ENCODE data around the gene EPAS1. TPM values are rescaled to one million over a fixed set of nuclear protein-coding genes. Genes with fewer than 3 reads are reported as not detected.
"Not testable (repeated sequence)": the region's sequence is repeated elsewhere in the genome, so short reads cannot be mapped to it uniquely, and the experiment has no call there.

Gene EPAS1
- total RNA-seq, 6 experiments from 2014 or later: 101 to 232 (median 170) TPM

DNA sequence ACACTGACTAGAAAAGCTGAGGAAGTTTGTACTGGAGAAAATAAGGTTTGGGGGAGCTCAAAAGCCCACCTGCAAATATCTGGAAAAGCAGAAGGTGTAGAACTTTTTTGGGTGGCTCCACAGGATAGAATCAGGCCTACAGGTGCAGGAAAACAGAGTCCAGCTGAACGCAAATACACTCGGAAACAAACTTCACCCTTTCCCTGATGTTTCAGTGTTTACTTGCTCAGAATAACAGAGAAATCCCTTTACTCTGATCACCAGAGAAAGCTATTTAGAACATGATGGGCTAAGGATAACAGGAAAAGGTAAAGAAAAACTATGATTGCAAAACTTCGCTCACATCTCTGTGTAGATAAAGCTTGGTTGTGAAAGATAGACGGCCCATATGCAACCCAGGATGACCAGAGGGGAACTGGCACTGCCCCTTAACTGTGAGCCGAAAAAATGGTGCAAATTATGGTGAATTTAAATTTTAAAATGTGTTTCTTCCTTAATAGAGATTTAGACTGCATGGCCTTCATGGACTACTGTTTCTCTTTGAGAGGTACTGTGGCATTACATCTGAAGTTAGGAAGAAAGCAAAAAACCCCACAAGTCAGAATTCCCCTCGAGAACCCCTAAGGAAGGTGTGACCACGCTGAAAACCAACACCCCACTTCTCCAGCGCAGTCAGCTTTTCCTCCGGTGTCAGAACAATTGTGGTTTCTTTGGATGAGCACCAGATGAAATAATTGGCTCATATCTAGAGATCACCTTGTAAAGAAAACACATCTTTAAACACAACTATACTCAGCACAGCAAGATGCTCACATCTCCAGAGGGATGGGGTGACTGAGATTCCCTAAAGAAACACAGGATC lies 97.7 kb downstream of the EPAS1 start:
- no peak for DNase-seq
- H3K4me1 ChIP-seq: peaks cover 0 to 9% (median 0%) of the 10 kb centered on the region in 4 donors
- 29% methylated on average over 9 of the region's 9 CpGs for WGBS (ENCODE audit: insufficient coverage, low coverage, low lambda C conversion rate, missing lambda C conversion rate)
- ATAC-seq: peak; percentile 65 to 76 (median 70)
- H3K9me3 ChIP-seq: no peaks in the 10 kb centered on the region
- H3K36me3 ChIP-seq: no peaks in the 10 kb centered on the region
- H3K4me3 ChIP-seq: no peak overlapping the region
- H3K27ac ChIP-seq: no peak overlapping the region
- intact Hi-C loops (cut with DNase I): no loop called here
- H3K27me3 ChIP-seq: no peaks in the 10 kb centered on the region
- TF ChIP-seq, protein P1, sequence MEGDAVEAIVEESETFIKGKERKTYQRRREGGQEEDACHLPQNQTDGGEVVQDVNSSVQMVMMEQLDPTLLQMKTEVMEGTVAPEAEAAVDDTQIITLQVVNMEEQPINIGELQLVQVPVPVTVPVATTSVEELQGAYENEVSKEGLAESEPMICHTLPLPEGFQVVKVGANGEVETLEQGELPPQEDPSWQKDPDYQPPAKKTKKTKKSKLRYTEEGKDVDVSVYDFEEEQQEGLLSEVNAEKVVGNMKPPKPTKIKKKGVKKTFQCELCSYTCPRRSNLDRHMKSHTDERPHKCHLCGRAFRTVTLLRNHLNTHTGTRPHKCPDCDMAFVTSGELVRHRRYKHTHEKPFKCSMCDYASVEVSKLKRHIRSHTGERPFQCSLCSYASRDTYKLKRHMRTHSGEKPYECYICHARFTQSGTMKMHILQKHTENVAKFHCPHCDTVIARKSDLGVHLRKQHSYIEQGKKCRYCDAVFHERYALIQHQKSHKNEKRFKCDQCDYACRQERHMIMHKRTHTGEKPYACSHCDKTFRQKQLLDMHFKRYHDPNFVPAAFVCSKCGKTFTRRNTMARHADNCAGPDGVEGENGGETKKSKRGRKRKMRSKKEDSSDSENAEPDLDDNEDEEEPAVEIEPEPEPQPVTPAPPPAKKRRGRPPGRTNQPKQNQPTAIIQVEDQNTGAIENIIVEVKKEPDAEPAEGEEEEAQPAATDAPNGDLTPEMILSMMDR (IDR thresholded peaks at IDR 0.05): no peak
- TF ChIP-seq POLR2A (IDR thresholded peaks at IDR 0.05): no peak

DNA sequence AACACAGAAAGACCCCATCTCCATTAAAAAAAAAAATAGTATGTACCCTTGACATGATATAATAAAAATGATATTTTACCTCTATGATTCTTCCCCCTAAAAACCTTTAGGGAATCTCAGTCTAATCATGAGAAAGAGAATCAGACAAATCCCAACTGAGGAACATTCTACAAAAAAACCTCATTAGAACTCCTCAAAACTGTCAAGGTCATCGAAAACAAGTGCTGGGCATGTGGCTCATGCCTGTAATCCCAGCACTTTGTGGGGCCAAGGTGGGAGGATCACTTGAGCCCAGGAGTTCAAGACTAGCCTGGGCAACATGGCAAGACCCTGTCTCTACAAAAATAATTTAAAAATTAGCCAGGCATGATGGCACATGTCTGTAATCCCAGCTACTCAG lies 98.5 kb downstream of the EPAS1 start:
- H3K27me3 ChIP-seq; intact Hi-C loops (cut with DNase I); H3K36me3 ChIP-seq; H3K9me3 ChIP-seq; H3K4me3 ChIP-seq; H3K4me1 ChIP-seq; H3K27ac ChIP-seq; ATAC-seq; DNase-seq: not testable (repeated sequence)
- WGBS (ENCODE audit: insufficient coverage, low coverage, low lambda C conversion rate, missing lambda C conversion rate): 100% methylated on average over 1 of the region's 1 CpG

DNA sequence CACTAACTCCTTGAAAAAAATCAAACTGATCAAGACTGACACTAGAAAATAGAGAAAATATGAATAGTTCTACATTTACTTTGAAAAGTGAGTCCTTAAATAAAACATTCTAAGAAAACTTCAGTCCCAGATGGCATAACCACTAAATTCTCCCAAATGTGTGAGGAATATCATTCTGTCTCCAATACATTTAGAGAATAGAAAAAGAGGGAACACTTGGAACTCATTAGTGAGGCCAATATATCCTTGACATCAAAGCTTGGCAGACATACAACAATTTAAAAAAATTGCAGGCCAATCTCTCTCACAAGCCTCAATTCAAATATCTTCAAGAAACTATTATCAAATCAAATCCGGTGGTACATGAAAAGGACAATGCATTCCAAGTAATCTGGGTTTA lies 102.8 kb downstream of the EPAS1 start:
- 50% methylated on average over 1 of the region's 1 CpG for WGBS (ENCODE audit: insufficient coverage, low coverage, low lambda C conversion rate, missing lambda C conversion rate)
- TF ChIP-seq POLR2A (IDR thresholded peaks at IDR 0.05): no peak
- intact Hi-C loops (cut with DNase I): no loop called here

DNA sequence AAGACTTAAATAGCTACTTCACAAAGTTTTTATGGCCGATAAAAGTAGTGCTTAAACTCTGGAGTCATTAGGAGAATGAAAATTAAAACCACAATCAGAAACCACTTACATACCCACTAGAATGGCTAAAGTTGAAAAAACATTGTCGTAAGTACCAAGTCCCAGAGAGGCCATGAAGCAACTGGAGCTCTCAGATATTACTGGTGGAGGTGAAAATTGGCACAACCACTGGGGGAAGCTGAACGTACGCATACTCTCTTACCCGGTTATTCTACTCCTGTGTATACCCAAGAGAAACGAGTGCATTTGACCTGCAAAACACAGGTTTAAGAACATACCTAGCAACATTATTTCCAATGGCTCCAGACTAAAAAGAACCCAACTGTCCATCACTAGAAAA lies 105.7 kb downstream of the EPAS1 start:
- ATAC-seq: no peak
- Histone ChIP-seq H3K36me3 (no peaks in the 10 kb centered on the region), H3K27me3 (no peaks in the 10 kb centered on the region), H3K4me3 (no peak overlapping the region), H3K4me1 (no peaks in the 10 kb centered on the region), H3K9me3 (no peaks in the 10 kb centered on the region), H3K27ac (no peak overlapping the region)
- DNase-seq: no peak
- TF ChIP-seq POLR2A (IDR thresholded peaks at IDR 0.05): no peak
- TF ChIP-seq, protein P1 (IDR thresholded peaks at IDR 0.05): no peak
- WGBS (ENCODE audit: insufficient coverage, low coverage, low lambda C conversion rate, missing lambda C conversion rate): 85% methylated on average over 6 of the region's 6 CpGs
- intact Hi-C loops (cut with DNase I): no loop called here

More for the DNA sequence above, 102.8 kb downstream of the EPAS1 start:
- Histone ChIP-seq H3K36me3 (no peaks in the 10 kb centered on the region), H3K4me1 (peaks cover 0 to 1% (median 0%) of the 10 kb centered on the region in 4 donors), H3K4me3 (no peak overlapping the region), H3K27ac (no peak overlapping the region), H3K9me3 (no peaks in the 10 kb centered on the region), H3K27me3 (no peaks in the 10 kb centered on the region)
- no peak for DNase-seq
- no peak for ATAC-seq

DNA sequence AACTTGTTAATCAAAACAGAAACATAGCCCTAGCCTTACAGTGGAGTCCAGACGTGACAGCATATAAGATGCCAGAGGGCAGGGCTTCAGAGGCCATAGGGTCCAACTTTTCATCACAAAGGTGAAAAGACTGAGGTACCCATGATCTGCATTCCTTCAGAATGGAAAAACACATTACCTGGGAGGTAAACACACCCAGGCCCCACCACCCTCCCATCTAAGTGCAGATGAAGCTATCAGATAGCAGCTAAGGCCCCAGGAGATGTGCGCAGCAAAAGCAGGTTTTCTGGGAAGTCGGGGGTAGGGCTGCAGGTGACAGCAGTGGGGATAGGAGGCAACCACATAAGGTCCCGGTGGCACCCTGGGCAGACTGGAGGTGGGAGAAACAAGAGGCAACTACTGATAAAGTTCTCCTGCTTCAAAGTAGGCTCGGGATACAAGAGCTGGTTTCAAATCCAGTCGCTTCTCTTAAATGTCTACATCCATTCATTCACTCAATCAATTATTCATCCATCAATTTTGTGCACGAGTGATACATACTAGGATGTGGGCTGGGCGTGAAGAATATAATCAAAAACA lies 107.1 kb downstream of the EPAS1 start:
- DNase-seq (no peak), ATAC-seq (no peak)
- no peaks in the 10 kb centered on the region for H3K36me3 ChIP-seq
- H3K4me1 ChIP-seq: peaks cover 0 to 9% (median 0%) of the 10 kb centered on the region in 4 donors
- TF ChIP-seq, protein P1 (IDR thresholded peaks at IDR 0.05): no peak
- TF ChIP-seq POLR2A (IDR thresholded peaks at IDR 0.05): no peak
- no peak overlapping the region for H3K4me3 ChIP-seq
- no peak overlapping the region for H3K27ac ChIP-seq
- WGBS (ENCODE audit: insufficient coverage, low coverage, low lambda C conversion rate, missing lambda C conversion rate): 83% methylated on average over 3 of the region's 8 CpGs
- H3K9me3 ChIP-seq: no peaks in the 10 kb centered on the region
- no peaks in the 10 kb centered on the region for H3K27me3 ChIP-seq
- intact Hi-C loops (cut with DNase I): no loop called here
